Pons (tissue), 1 donor: ENCODE results near the gene PPP1R12B.
"Not testable (repeated sequence)": the region's sequence is repeated elsewhere in the genome, so short reads cannot be mapped to it uniquely, and the experiment has no call there.

Experiments used
- DNase-seq: peaks from one replicate; pipeline ENCODE4 v3.0.0-alpha.2; 2016; ENCODE audit warnings: low spot score

The PPP1R12B gene

DNA sequence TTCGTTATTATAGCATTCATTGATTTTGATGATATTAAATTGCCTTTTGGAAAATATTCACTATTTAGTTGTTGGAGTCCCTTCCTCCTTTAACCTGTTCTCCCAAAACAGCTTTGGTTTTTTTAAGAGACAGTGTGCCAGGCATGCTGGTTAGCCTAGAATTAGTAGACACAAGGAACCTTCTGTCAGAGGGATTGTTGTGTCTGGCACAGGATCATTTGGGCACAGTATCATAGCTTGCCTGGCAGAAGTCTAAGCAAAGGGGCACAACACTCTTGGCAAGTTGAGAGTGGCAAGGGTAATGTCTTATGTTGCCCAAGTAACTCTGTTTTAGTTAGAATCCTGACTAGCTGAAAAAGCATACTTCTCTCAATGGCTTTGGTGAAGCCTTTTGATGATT, 49.9 kb downstream of the PPP1R12B start:
- peak; percentile 76 for DNase-seq

DNA sequence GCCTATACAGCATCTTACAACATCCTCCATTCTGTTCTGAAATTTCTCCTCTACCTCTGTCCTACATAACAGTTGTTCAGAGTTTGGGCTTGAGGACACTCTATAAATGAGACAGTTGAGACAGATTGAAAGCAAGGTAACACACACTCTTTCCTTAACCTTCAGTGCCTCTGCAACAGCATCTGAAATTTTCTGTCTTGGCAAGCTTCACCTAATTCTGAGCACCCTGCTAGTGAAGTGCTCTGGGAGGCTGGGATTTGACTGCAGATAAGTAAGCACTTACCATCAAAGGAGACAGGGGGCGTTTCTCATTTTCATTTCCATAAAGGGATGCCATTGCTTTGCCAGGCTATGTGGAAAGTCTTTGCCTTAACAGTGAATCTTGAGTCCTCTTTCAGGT, 53.3 kb downstream of the PPP1R12B start:
- peak; percentile 51 for DNase-seq

DNA sequence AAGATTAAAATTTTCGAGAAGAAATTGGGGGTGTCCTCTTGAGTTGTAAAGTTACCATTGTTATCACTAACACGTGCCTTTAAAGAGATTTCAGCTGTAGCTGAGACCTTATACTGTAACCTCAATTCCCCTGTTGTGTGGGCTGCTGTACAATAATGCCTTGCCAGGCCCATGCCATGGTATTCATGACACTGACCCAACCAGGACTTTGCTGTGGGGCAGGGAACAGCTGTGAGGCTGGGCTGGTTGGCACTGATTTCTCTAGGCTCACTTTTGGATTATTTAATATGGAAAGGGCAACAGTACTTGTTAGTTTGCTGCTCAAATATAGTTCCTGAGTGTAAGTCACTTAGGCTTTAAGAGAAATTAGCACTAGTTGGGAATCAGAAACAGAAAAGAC, 54.9 kb downstream of the PPP1R12B start:
- DNase-seq: not testable (repeated sequence)

DNA sequence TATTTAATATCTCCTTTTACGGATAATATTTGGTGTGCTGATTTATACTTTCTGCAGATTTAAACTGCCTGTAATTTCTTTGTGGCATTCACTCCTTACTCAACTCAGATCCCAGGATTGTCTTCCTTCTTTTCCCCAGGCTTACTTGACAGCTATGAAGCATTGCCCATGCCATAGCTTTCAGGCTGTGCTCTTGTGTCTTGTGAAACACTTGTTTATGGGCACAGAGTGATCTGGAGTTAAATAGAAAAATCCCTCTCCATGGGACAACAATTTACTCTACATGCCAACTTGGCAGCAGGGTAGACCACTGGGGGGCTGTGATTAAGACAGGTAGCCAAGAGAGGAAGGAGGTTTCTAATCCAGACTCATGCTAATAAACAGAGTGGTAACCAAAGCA, 57.4 kb downstream of the PPP1R12B start:
- peak; percentile 58 for DNase-seq

DNA sequence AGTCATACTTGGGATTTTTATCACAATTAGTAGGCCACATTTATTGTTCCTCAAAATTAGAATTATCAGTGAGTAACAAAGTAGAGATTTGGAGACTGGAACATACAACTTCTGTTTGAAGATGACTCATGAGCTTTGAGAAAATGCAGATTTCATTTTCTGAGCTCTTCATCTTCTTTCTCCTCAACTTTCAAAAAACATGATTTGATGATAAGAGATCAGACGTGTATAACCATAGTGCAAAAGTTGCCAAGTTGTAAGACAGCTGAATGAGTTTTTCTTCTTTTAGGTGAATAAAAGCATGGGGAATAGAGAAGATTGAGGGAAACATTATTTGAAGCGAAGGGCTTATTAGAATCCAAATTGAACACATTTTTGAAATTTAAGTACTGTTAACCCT, 58.4 kb downstream of the PPP1R12B start:
- not testable (repeated sequence) for DNase-seq

DNA sequence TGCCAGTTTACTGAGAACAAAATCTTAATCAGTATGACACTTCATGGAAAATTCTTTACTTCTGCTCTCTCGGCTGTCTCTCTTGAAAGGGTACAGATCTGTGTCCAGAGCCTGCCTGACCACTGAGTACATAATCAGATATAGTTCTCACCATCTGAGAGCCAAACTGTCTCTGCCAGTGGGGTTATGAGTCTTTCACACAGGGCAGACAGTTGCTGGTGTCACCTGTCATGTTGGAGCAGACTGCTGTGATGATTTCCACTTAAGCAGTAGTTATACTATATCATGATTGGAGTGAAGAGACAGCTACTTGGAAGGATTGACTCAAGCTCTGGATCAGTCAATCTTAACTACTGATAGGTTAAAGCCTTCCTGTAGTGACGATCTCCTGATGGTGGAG, 58.9 kb downstream of the PPP1R12B start:
- not testable (repeated sequence) for DNase-seq

DNA sequence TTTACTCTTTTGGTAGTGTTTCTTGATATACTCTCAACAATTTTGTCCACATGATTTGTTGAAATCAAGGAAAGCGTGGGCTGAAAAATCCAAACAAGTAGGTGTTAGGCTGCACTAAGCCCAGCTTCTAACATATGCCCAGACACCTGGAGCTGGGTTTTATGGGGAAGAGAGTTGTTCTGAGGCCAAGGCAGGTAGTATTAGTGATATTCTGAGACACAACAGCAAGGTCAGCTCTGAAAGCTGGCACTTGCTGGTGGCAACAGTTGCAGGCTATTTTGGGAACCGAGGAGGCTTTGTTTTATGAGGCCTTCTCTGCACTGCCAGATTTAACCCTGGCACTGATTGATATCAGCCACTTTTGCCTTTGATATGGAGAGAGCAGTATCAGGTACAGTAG, 61.8 kb downstream of the PPP1R12B start:
- DNase-seq: peak; percentile 68

DNA sequence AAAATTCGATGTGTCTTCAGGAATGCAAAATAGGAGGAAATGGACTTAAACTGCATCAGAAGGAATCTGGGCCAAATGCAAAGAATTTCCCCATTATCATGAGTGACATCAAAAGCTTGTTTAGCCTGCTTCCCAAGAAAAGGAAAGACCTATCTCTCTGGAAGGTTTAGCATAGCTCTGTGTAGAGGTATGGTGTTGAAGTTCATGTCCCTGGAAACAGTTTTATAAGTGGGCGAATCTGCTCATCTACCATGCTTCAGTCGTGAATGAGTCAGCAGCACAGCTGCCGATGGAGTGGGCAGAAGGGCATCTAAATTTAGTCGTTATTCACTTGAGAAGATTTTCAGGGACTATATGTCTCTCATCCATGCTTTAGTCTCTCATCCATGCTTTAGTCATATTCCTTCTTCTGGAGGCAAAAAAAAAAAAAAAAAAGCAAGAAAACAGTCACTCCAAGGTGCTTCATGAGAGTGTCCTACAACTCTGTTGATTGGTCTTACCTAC, 62.4 kb downstream of the PPP1R12B start:
- DNase-seq: peak; percentile 60

DNA sequence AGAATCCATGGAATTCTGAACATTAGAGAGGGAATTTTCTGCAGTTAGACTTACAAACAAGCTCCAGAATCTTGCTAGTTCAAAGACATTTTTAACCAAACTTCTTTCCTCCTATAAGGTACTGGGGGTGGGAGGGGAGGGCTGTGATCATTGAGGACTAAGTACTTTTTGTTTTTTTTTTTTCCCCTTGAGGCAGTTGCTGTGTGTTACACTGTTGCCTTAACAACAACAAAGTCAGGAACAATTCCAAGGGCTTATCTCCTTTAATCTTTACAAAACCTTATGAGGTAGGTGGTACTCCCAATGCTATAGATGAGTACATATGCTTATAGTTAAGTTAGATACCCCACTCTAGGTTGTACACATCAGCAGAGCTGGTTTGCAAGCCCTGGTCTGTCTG, 62.9 kb downstream of the PPP1R12B start:
- DNase-seq: no peak

DNA sequence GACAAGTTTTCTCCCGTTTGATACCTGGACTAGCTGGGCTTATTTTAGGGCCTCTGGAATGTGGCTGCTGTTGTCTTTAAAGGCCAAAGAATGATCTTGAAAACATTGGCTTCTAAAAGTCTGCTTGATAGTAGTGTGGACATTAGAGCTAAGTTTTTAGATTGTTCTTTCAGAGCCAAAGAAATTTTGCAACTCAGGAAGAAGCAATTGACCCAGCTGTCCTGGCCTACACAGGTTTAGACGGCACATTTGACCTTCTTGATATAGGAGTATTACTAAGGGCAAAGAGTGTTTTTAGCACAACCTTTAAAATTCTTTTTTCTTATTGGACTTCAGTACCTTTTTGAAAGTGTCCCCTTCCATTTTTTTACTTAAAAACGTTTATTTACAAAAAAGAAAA, 63.9 kb downstream of the PPP1R12B start:
- DNase-seq: not testable (repeated sequence)

DNA sequence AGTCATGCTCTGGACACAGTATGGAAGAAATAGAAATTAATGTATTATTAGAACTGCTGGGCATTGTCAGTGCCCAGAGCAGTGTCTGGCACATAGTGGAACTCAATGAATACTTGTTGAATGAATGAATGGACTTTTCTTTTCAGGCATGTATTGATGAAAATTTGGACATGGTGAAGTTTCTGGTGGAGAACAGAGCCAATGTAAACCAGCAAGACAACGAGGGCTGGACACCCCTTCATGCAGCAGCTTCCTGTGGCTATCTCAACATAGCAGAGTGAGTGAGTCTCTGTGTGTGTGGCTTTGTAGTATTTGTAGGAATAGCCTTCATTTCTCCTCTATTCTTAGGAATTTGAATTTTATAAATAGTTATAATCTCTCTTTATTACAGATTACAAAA, 68.1 kb downstream of the PPP1R12B start:
- DNase-seq: peak; percentile 93

DNA sequence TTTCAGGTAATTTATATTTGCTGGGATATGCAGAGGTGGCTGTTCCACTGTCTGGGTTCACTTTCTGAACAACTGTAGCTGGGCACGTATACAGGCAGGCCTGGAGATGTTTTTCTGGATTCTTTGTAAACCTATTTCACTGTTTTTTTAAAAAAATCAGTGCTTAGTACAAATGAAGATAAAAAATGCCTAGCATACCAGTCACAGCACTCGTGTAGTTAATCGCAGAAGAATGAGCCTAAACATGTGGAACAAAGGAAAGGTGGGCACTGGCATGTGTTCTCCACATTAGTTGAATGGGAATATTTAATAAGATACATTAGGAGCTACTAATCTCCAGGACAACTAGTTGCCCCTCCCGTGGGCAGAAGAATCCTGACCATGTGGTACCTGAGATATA, 68.6 kb downstream of the PPP1R12B start:
- DNase-seq: not testable (repeated sequence)

DNA sequence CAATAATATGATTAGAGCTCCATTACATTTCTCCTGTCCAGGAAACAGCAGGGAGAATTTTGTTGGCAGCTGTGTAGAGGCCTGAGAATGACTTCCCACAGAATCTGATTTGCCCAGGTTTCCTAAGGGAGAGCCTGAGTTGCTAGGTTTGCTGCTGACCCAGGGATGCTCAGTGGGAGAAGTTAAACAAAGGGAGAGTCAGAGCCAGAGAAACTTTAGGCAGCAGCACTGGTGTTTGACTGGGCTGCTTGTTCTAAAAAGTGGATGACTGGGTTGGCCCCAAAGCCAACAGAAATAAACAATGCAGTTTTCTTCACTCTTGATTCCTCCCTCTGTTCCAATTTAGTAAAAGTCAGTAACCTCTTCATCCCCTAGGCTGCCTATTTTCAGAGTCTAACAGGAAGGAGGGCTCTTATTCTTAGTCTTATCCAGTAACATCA, 69.3 kb downstream of the PPP1R12B start:
- DNase-seq: peak; percentile 94

DNA sequence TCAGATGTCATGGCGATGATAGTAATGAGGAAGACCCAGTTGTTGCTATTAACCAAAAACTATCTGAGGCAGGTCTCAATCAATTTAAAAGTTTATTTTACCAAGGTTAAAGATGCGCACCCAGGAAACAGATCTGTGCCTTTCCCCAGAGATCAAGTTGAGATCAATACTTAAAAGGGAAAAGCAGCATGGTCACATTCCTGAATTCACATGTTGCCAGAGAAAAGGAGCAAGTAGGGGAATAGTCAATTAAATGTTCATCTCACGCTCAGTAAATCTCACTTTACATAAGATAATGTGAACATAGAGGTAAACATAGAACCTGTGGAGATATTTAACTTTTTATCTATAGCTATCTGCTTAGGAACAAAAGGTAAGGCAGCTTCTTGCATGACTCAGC, 71.2 kb downstream of the PPP1R12B start:
- not testable (repeated sequence) for DNase-seq

DNA sequence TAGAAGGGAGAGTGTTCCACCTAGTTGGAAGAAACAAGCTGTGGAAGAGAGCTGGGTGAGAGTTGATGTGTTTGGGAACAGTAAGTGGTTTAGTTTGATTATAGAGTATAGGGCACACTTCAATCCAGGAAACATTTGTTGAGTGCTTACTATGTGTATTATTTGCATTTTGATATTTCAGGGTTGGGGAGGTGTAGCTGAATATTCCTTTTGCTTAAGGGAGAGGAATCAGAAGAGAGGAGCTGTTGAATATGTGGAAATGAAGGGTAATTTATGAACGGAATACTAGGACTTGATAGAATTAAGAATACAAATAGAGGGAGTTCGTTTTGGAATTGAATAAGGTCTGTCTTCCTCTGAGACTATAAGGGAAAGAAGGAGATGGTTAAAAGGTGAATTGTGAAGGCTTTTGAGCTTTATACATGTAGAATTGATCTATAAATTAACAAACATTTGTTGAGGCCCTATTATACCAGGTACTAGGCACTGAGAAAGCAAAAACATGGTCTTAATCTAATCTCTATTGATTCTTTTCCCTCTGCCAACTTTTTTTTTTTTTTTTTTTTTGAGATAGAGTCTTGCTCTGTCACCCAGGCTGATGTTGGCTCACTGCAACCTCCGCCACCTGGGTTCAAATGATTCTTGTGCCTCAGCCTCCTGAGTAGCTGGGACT, 72.1 kb downstream of the PPP1R12B start:
- DNase-seq: not testable (repeated sequence)

DNA sequence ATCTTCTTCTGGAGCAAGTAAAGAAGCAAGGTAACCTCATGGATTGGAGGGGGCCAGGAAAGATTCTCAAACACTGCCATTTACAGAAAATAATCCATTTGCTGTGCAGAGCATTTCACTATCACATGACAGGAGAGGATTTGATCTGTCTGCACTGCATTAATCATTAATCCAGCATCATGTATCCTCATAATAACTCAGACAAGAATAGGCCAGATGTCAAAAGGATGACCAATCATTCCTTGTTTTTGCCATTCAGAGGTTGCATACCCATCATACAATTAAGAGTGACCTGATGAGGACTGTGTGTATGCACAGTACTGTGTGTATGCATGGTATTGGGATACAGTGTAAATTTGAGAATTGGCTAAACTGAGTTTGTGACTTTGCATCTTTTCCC, 74.2 kb downstream of the PPP1R12B start:
- DNase-seq: not testable (repeated sequence)

DNA sequence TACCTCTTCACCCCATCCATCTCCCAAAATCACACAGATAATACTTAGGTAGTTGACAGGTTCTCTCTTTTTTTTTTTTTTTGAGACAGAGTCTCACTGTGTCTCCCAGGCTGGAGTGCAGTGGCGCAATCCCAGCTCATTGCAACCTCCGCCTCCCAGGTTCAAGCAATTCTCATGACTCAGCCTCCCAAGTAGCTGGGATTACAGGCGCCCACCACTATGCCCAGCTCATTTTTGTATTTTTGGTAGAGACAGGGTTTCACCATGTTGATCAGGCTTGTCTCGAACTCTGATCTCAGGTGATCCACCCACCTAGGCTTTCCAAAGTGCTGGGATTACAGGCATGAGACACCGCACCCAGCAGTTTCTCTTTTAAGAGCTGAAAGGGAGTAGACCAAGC, 75.8 kb downstream of the PPP1R12B start:
- DNase-seq: not testable (repeated sequence)

DNA sequence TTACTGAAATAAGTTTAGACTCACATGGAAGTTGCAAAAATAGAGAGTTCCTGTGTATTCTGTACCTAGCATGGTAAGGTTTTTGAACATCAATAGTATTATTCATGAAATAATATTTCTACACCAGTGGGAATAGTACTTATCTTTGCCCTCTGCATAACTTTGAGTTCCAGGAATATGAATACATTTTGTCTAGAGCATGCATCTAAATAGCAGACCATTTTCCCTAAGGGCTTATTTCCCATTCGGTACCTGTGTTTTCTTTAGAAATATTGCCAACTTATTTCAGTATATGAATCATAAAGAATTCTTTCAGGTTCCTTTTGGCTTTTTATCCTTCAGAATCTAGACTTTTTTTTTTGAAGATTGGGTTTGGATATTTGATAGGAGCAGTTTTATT, 81.6 kb downstream of the PPP1R12B start:
- DNase-seq: not testable (repeated sequence)

DNA sequence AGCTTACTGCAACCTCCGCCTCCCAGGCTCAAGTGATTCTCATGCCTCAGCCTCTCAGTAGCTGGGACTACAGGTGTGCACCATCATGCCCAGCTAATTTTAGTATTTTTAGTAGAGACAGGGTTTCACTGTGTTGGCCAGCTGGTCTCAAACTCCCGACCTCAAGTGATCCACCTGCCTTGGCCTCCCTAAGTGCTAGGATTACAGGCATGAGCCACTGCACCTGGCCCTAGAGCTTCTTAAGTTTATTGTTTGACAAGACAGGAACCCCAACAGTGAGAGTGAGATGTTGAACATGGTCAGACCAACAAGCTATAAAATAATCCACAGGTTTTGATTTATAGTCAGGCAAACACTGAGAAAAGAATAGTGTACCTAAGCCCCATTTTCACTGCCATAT, 83.8 kb downstream of the PPP1R12B start:
- not testable (repeated sequence) for DNase-seq

DNA sequence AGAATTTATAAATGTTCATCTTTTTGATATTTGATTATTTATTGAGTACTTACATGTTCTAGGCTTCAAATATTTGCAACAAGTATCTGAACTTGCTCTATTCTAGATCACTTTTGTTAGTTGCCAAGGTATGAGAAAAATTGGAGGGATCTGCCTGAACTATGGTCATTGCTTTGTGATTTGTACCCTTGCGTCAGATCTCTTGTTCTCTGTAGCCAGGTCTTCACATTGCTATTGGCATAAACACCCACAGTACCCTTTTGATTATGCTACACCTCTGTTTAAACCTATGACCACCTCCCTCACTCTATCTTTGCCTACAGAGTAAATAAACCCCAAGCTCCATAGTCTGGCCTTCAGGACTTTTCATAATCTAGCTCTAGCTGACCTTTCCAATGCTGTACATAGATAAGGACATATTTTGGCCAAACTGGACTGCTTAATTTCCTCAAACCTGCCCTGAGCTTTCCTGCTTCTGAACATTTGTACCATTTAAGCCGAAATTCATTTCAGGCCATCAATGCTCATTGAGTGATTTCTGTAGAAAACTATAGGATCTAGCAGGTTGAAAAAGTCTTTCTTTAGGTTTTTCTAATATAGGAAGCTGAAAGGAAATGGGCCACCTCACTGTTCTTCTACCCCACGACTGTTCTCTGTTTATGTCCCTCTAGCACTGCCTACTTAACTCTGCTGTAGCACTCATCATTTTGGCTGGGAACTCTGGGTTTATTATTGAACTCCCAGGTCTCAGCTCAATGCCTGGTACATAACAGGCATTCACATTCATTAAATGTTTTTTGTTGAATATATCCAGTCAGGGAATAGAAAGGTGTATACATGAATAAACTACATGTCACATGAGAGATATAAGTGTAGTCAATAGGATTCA, 84.9 kb downstream of the PPP1R12B start:
- DNase-seq: no peak

DNA sequence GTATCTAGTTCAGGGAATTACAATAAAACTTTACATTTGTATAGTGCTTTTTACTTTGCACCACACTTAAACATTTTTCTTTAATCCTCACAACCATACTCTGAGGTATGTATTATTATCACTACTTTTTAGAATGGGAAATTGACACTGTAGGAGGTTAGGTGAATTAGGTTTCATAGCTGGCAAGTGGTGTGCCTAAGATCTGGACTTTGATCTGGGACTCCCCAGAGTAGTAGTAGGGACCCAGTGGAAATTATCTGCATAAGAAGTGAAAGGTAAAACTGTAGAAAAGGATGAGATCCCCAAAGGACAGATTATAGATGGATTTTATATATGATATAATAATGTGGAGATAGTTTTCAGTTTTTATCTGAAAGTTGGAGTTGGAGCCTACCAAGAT, 85.6 kb downstream of the PPP1R12B start:
- DNase-seq: no peak

DNA sequence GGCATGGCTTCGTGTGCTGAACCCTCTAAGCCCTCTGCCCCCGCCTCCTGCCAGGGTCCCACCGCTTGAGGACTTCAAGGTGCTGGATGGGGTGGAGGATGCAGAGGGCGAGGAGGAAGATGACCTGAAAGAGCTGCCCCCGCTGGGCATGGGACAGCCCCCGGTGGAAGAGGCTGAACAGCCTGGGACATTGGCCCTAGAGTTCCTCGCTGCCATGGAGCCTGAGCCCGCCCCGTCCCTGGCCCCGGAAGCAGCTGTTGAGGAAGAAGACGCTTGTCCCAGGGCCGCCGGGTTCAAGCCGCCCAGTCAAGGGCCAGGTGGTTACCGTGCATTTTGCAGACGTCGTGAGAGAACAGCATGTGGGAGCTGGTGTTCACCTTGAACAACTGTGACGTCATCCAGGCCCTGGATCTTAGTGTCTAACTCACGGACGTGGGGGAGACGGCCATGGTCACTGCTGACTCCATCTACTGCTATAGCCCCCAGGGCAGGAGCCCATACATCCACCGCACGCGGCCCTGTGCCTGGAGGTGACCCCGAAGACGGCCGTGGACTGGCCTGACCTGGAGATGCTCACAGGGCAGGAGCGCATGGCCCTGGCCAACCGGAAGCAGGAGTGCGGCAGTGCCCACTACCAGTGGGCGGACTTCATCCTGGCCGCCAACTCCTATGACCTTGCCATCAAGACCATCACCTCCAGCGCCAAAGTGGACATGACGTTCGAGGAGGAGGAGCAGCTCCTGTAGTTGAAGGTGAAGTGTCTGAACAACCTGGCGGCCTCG, 90.1 kb downstream of the PPP1R12B start:
- no peak for DNase-seq
